Esophagus squamous epithelium (tissue), 4 donors: ENCODE data around the gene WRAP73.

Experiments used
- POLR2A ChIP-seq, 4 donors: fragments of 450-650 bp; IDR thresholded peaks; one replicate each; pipeline ENCODE4 v1.6.1; 2017; ENCODE audit warnings: antibody characterized with exemption in 4 of 4, mild to moderate bottlenecking in 4 of 4, moderate library complexity in 3 of 4
- TF ChIP-seq, protein P1 (sequence below), 6 experiments: fragments of 450-650 bp in 4 of 6; fragments of 200-600 bp in 2 of 6; sonication (generic) in 2 of 6; IDR thresholded peaks; one replicate each; pipeline ENCODE4 v1.5.1; 2016 to 2019; ENCODE audit warnings: antibody characterized with exemption in 6 of 6, mild to moderate bottlenecking in 4 of 6, moderate library complexity in 4 of 6

DNA sequence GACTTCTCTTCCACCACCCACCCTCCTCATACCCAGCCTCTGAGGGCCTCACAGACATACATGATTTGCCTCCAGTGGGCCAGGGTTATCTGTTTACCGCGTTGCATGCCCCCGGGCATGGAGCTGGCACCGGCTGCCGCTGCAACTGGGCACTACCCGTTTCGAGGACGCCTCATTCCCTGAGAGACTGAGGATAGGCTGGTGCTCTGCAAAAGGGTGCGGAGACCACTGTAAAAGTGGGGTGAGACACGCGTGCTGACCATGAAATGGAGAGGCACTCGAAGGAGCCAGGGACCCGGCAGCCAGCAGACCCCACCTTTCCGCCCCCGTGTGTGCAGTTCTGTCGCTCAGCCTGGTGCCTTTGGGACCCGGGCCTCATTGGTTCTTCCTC is 23.1 kb upstream of the WRAP73 start:
- TF ChIP-seq, protein P1, sequence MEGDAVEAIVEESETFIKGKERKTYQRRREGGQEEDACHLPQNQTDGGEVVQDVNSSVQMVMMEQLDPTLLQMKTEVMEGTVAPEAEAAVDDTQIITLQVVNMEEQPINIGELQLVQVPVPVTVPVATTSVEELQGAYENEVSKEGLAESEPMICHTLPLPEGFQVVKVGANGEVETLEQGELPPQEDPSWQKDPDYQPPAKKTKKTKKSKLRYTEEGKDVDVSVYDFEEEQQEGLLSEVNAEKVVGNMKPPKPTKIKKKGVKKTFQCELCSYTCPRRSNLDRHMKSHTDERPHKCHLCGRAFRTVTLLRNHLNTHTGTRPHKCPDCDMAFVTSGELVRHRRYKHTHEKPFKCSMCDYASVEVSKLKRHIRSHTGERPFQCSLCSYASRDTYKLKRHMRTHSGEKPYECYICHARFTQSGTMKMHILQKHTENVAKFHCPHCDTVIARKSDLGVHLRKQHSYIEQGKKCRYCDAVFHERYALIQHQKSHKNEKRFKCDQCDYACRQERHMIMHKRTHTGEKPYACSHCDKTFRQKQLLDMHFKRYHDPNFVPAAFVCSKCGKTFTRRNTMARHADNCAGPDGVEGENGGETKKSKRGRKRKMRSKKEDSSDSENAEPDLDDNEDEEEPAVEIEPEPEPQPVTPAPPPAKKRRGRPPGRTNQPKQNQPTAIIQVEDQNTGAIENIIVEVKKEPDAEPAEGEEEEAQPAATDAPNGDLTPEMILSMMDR (IDR thresholded peaks at IDR 0.05): no peak
- no peak for TF ChIP-seq POLR2A (IDR thresholded peaks at IDR 0.05)
